ENCODE results near the gene PDE3A. TPM values are rescaled to one million over a fixed set of nuclear protein-coding genes. Genes with fewer than 3 reads are reported as not detected.

Gene PDE3A
- total and polyA plus RNA-seq, 3 donors from 2014 or later, result 1.6 to 4.8 (median 2.7) TPM

GRCh38 chr12:20458011-20458410 is 89.7 kb downstream of the PDE3A start:
- no peaks in the 10 kb centered on the region for H3K36me3 ChIP-seq (ENCODE audit: low read depth, missing control alignments)
- H3K9me3 ChIP-seq, result no peaks in the 10 kb centered on the region
- no peak for DNase-seq
- H3K27ac ChIP-seq, result no peak overlapping the region
- no peaks in the 10 kb centered on the region for H3K27me3 ChIP-seq
- H3K4me3 ChIP-seq, result no peak overlapping the region
- WGBS, 2 donors, result 91 to 95% methylated on average over 1 of the region's 1 CpG
- intact Hi-C loops (cut with DNase I; ENCODE audit: low total_unique reads), result no loop called here
- no peaks in the 10 kb centered on the region for H3K4me1 ChIP-seq
- TF ChIP-seq CTCF (IDR thresholded peaks at IDR 0.05) (no peak), POLR2A (IDR thresholded peaks at IDR 0.05) (no peak)

- Histone ChIP-seq H3K27me3 (no peaks in the 10 kb centered on the region), H3K36me3 (ENCODE audit: low read depth, missing control alignments) (no peaks in the 10 kb centered on the region), H3K4me3 (no peak overlapping the region), H3K4me1 (no peaks in the 10 kb centered on the region), H3K27ac (no peak overlapping the region), H3K9me3 (no peaks in the 10 kb centered on the region)
- 82 to 89% methylated on average over 1 of the region's 1 CpG for WGBS, 2 donors
- intact Hi-C loops (cut with DNase I; ENCODE audit: low total_unique reads), result no loop called here
- TF ChIP-seq CTCF (IDR thresholded peaks at IDR 0.05) (no peak), POLR2A (IDR thresholded peaks at IDR 0.05) (no peak)
- no peak for DNase-seq
These were observed 91.6 kb downstream of the PDE3A start for GRCh38 chr12:20459920-20460319.

DNA sequence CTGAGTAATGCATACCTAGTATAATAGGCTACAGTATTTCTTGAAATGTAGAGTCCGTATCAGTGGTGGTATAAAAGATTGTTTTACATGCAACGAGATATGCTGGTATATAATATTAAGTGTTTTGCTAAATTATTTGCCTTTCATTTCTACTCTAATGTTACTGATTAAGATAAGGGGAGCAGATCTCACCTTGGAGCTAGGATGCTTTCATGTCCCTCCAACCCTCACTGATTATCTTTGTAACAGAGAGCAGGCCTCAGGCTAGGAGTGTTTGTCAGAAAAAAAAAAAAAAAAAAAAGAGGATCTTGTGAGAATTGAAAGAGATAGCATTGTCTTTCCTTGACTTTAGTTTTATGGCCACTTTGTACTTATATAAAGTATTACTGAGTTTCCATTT is 92.6 kb downstream of the PDE3A start:
- Histone ChIP-seq H3K36me3 (ENCODE audit: low read depth, missing control alignments) (no peaks in the 10 kb centered on the region), H3K9me3 (no peaks in the 10 kb centered on the region), H3K4me1 (no peaks in the 10 kb centered on the region), H3K27me3 (no peaks in the 10 kb centered on the region), H3K4me3 (no peak overlapping the region), H3K27ac (no peak overlapping the region)
- DNase-seq, result no peak
- no peak for TF ChIP-seq CTCF (IDR thresholded peaks at IDR 0.05)
- no peak for TF ChIP-seq POLR2A (IDR thresholded peaks at IDR 0.05)
- 86 to 87% methylated on average over 2 of the region's 2 CpGs for WGBS, 2 donors
- intact Hi-C loops (cut with DNase I; ENCODE audit: low total_unique reads), result no loop called here

DNA sequence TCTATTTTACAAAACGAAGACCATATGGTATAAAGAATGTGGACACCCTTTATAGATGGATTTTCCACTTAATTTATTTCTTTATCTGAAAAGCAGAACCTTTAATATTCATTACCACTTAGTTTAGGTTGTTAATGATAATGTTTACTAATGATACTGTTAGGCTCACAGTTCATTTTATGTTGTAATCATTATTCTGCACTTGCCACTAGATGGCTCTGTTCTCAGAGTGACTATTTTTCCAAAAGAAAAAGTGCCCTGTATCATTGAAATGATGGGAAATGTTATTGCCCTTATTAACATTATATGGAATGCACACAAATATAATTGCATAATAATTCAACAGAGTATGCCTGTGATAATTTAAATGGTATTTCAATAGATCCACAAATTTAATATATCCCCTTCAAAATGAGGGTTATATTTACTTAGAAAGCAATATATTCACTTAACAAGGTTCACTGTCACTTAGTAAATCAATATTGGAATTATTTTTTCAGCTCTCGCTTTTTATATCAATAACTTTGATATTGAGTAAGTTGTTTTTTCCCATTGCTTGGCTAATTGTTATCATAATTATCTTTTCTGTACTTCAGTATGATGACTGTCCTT is 95.7 kb downstream of the PDE3A start:
- Histone ChIP-seq H3K4me3 (no peak overlapping the region), H3K4me1 (no peaks in the 10 kb centered on the region), H3K27me3 (no peaks in the 10 kb centered on the region), H3K36me3 (ENCODE audit: low read depth, missing control alignments) (no peaks in the 10 kb centered on the region), H3K9me3 (no peaks in the 10 kb centered on the region), H3K27ac (no peak overlapping the region)
- 76 to 77% methylated on average over 2 of the region's 2 CpGs for WGBS, 2 donors
- DNase-seq, result no peak
- peak in 1 of 3 experiments; percentile 64 for TF ChIP-seq CTCF (IDR thresholded peaks at IDR 0.05)
- no peak for TF ChIP-seq POLR2A (IDR thresholded peaks at IDR 0.05)
- intact Hi-C loops (cut with DNase I; ENCODE audit: low total_unique reads), result no loop called here

DNA sequence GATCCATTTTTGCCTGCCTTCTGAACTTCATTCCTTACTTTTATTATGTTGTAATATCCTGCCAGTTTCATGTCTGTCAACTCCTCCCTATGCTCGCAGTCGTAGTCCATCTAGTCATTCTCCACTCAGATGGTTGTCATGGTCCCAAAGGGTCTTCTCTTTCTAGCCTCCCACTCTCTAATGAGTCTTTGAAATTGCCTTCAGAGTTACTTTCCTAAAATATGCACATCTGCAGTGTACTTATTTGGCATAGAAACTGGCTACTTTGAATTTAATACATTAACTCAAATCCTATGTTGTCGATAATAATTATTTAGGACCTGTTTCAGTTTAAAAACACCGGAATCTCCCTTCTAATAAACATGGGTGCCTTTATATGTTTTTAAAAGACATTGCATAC is 101.0 kb downstream of the PDE3A start:
- Histone ChIP-seq H3K4me1 (no peaks in the 10 kb centered on the region), H3K9me3 (no peaks in the 10 kb centered on the region), H3K27ac (no peak overlapping the region), H3K27me3 (no peaks in the 10 kb centered on the region), H3K4me3 (no peak overlapping the region), H3K36me3 (ENCODE audit: low read depth, missing control alignments) (no peaks in the 10 kb centered on the region)
- intact Hi-C loops (cut with DNase I; ENCODE audit: low total_unique reads), result no loop called here
- no peak for DNase-seq
- 90 to 92% methylated on average over 4 of the region's 4 CpGs for WGBS, 2 donors
- TF ChIP-seq CTCF (IDR thresholded peaks at IDR 0.05) (no peak), POLR2A (IDR thresholded peaks at IDR 0.05) (no peak)
